GM10248 (cell line): ENCODE results near the gene CCR5AS.
"Not testable (repeated sequence)": the region's sequence is repeated elsewhere in the genome, so short reads cannot be mapped to it uniquely, and the experiment has no call there.

ENCODE experiments used
- CTCF ChIA-PET: fragments of 300-600 bp; sonication (Branson Sonifier 250); formaldehyde crosslinking; extraction: SDS; loops from one replicate; lab custom pipeline; 2021; ENCODE audit warnings: antibody characterized with exemption; lab: Yijun Ruan, JAX
- POLR2A ChIA-PET: fragments of 350-650 bp; sonication (Branson Sonifier 250); formaldehyde crosslinking; extraction: SDS; loops from one replicate; lab custom pipeline; 2020; ENCODE audit warnings: antibody characterized with exemption; lab: Yijun Ruan, JAX
- DNase-seq: peaks from one replicate; pipeline ENCODE4 v3.0.0; 2012; ENCODE audit errors: extremely low spot score
- TF ChIP-seq, protein P1 (sequence below): IDR thresholded peaks from 2 replicates; pipeline ENCODE4 v1.5.1; 2012; ENCODE audit warnings: mild to moderate bottlenecking, low read depth; ENCODE audit errors: extremely low read depth, missing control alignments, control extremely low read depth

CCR5AS gene

GRCh38 chr3:46405301-46406019 is 1.4 kb downstream of the CCR5AS start:
- TF ChIP-seq, protein P1, sequence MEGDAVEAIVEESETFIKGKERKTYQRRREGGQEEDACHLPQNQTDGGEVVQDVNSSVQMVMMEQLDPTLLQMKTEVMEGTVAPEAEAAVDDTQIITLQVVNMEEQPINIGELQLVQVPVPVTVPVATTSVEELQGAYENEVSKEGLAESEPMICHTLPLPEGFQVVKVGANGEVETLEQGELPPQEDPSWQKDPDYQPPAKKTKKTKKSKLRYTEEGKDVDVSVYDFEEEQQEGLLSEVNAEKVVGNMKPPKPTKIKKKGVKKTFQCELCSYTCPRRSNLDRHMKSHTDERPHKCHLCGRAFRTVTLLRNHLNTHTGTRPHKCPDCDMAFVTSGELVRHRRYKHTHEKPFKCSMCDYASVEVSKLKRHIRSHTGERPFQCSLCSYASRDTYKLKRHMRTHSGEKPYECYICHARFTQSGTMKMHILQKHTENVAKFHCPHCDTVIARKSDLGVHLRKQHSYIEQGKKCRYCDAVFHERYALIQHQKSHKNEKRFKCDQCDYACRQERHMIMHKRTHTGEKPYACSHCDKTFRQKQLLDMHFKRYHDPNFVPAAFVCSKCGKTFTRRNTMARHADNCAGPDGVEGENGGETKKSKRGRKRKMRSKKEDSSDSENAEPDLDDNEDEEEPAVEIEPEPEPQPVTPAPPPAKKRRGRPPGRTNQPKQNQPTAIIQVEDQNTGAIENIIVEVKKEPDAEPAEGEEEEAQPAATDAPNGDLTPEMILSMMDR, result no peak
- no peak for DNase-seq
- ChIA-PET POLR2A (no interaction called here), CTCF (interaction anchor here (1.0 kb wide), 1 partner anchor 37 kb away, joined by 3 read pairs; no protein-coding TSS in a partner anchor)

DNA sequence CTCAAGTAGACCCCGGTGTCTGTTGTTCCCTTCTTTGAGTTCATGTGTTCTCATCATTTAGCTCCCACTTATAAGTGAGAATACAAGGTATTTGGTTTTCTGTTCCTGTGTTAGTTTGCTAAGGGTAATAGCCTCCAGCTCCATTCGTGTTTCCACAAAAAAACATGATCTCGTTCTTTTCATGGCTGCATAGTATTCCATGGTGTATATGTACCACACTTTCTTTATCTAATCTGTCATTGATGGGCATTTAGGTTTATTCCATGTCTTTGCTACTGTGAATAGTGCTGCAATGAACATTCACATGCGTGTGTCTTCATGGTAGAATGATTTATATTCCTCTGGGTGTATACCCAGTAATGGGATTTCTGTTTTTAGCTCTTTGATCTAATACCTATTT is 4.0 kb downstream of the CCR5AS start:
- POLR2A ChIA-PET, result not testable (repeated sequence)
- CTCF ChIA-PET, result interaction anchor here (1.1 kb wide), 1 partner anchor 25 kb away, joined by 3 read pairs; no protein-coding TSS in a partner anchor

DNA sequence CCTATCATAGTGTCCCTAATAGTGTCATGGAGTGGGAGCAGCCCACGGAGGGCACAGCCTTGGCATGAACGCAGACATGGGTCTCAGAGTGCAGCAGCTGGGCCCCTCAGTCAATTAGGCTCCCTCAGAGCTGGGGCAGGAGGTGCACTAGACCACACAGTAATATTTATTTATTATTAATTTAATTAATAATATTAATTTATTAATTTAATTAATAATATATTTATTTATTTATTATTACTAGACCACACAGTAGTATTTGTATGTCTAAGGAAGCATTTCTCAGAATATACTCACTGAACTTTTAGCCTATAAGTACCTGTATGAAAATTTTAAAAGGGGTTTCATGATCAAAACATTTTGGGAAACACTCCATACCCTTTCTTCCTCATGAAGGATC is 5.3 kb downstream of the CCR5AS start:
- TF ChIP-seq, protein P1, result no peak
- DNase-seq, result no peak
- CTCF ChIA-PET, result interaction anchor here (2.0 kb wide), 1 partner anchor 32 kb away, joined by 6 read pairs; the partner anchor contains the start of gene CCR5
- POLR2A ChIA-PET, result no interaction called here

More for the DNA sequence above, 4.0 kb downstream of the CCR5AS start:
- DNase-seq, result not testable (repeated sequence)

- POLR2A ChIA-PET, result no interaction called here
Observed at GRCh38 chr3:46400846-46401245, 6.0 kb downstream of the CCR5AS start.

GRCh38 chr3:46400000-46400734 is 6.7 kb downstream of the CCR5AS start:
- TF ChIP-seq, protein P1, result no peak
- ChIA-PET CTCF (interaction anchor here (0.8 to 2.0 kb wide), 5 partner anchors 9 to 230 kb away, joined by 3 to 6 read pairs (median 4); partner anchors contain the start of gene CCR5), POLR2A (no interaction called here)
- no peak for DNase-seq

More at GRCh38 chr3:46400846-46401245, 6.0 kb downstream of the CCR5AS start:
- TF ChIP-seq, protein P1, result no peak
- CTCF ChIA-PET, result interaction anchor here (0.8 to 2.0 kb wide), 3 partner anchors 10 to 31 kb away, joined by 3 to 6 read pairs (median 4); partner anchors contain the start of gene CCR5
- no peak for DNase-seq

- TF ChIP-seq, protein P1, result no peak
- ChIA-PET CTCF (interaction anchor here (1.1 to 1.6 kb wide), 3 partner anchors 11 to 266 kb away, joined by 3 to 4 read pairs (median 3); no protein-coding TSS in a partner anchor), POLR2A (no interaction called here)
- DNase-seq, result no peak
Observed at GRCh38 chr3:46399557-46399956, 7.3 kb downstream of the CCR5AS start.
